Spleen (tissue), 11 donors: ENCODE data around the gene GPR183. TPM values are rescaled to one million over a fixed set of nuclear protein-coding genes. Genes with fewer than 3 reads are reported as not detected.

Source experiments
- DNase-seq: peaks from one replicate; pipeline ENCODE4 v3.0.0-alpha.2; 2020
- H3K27ac ChIP-seq, 8 donors: fragments of 200-600 bp; sonication (generic) in 7 of 8; 1 replicate in 4 of 8; 2 replicates in 4 of 8; pipeline versions ENCODE4 v1.5.0 to v1.8.0; 2016 to 2021; ENCODE audit warnings: inconsistent platforms in 4 of 8, mild to moderate bottlenecking in 4 of 8, moderate library complexity in 1 of 8
- H3K27me3 ChIP-seq, 7 donors: fragments of 200-600 bp; sonication (generic) in 6 of 7; replicated peaks in 1 of 7; 1 replicate in 4 of 7; 2 replicates in 3 of 7; pipeline versions ENCODE4 v1.5.0 to v1.8.0; 2016 to 2021; ENCODE audit warnings: inconsistent platforms in 3 of 7, mild to moderate bottlenecking in 1 of 7
- H3K36me3 ChIP-seq, 6 donors: fragments of 200-600 bp; sonication (generic) in 5 of 6; 1 replicate in 4 of 6; 2 replicates in 2 of 6; pipeline versions ENCODE4 v1.5.0 to v1.8.0; 2016 to 2021; ENCODE audit warnings: inconsistent platforms in 2 of 6
- H3K4me1 ChIP-seq, 6 donors: fragments of 200-600 bp; sonication (generic) in 5 of 6; 1 replicate in 3 of 6; 2 replicates in 3 of 6; pipeline versions ENCODE4 v1.5.0 to v1.8.0; 2016 to 2021; ENCODE audit warnings: inconsistent platforms in 3 of 6
- H3K4me3 ChIP-seq, 8 donors: fragments of 200-600 bp; sonication (generic) in 7 of 8; 1 replicate in 4 of 8; 2 replicates in 4 of 8; pipeline versions ENCODE4 v1.5.0 to v1.8.0; 2016 to 2021; ENCODE audit warnings: inconsistent platforms in 4 of 8, mild to moderate bottlenecking in 4 of 8, moderate library complexity in 2 of 8
- H3K9me3 ChIP-seq, 8 donors: fragments of 200-600 bp; sonication (generic) in 7 of 8; 1 replicate in 4 of 8; 2 replicates in 4 of 8; pipeline versions ENCODE4 v1.5.0 to v1.8.0; 2016 to 2021; ENCODE audit warnings: inconsistent platforms in 4 of 8
- POLR2A ChIP-seq, 3 donors: fragments of 450-650 bp; IDR thresholded peaks; one replicate each; pipeline ENCODE4 v1.5.1; 2017; ENCODE audit warnings: antibody characterized with exemption in 3 of 3, mild to moderate bottlenecking in 1 of 3
- POLR2AphosphoS5 ChIP-seq, 3 donors: sonication (generic); formaldehyde crosslinking; IDR thresholded peaks; one replicate each; pipeline ENCODE4 v1.5.1; 2017; ENCODE audit warnings: antibody characterized with exemption in 3 of 3
- WGBS, 5 donors: extraction: QIAGEN DNeasy Blood & Tissue Kit in 3 of 5; methylation state at CpG; one replicate each; pipeline versions ENCODE4 v1.1.5 to v1.1.7; 2013 to 2018; 5-methylcytosine and 5-hydroxymethylcytosine counted together
- intact Hi-C: fragments of 100-400 bp; cut with DNase I; formaldehyde crosslinking; loops from one replicate; pipeline ENCODE4 v1.15.0; 2023; ENCODE audit warnings: low total_unique reads
- polyA plus RNA-seq, 3 donors: library from polyadenylated mRNA; stranded (reverse); fragments of 200-250 nt; gene quantifications; one replicate each; pipeline ENCODE4 v1.2.1, GENCODE V29; 2013
- total RNA-seq, 7 donors: library from RNA; depleted of rRNA in 3 of 7; stranded (reverse); fragments of >200 nt in 3 of 7; fragmentation: NEBNext Ultra II Directional in 4 of 7; extraction: Animal tissue kit (Norgen Biotek cat#: 25700) in 4 of 7; gene quantifications; one replicate each; pipeline versions ENCODE4 v1.1.0 to v1.2.1, GENCODE V29; 2016 to 2021
- TF ChIP-seq, protein P1 (sequence below), 11 experiments: fragments of 200-600 bp in 7 of 11; fragments of 450-650 bp in 4 of 11; sonication (generic) in 4 of 11; IDR thresholded peaks in 8 of 11; conservative IDR thresholded peaks in 3 of 11; 1 replicate in 7 of 11; 2 replicates in 4 of 11; pipeline versions ENCODE4 v1.4.0 to v1.8.0; 2016 to 2021; ENCODE audit warnings: antibody characterized with exemption in 11 of 11, inconsistent platforms in 4 of 11, mild to moderate bottlenecking in 1 of 11
- donor health status: healthy with polysubstance abuse.
- donor health status: DM: no; HTN: no; CAD: no; lungs with moderate emphysema.
- donor health status: DM: no; HTN: no; CAD: no.
- donor health status: Bipolar disorder and iron deficiency.
- donor health status: healthy.
- donor health status: DM: no; HTN: no; CAD: no.
- donor health status: DM: yes; HTN: yes; CAD: no.

The GPR183 gene
- total and polyA plus RNA-seq, 10 donors = 29.1 to 83.6 (median 56.6) TPM

DNA sequence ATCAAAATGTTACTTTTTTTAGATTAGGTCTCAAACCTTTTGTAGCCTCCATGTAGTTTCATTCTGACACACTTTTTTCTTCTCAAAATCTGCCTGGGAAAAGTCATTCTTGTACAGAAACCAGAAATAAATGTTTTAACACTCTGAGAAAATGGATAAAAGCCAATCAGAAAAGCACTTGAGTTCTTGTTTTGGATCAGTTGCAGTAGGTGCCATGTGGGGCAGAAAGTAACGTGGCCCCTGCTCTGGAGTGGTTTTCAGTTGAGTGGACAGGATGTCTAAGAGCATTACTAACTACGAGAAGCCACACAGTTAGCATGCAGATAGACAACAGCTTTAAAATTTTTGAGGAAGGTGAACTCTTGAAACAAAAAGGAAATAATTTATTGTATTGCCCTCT, 19.1 kb downstream of the GPR183 start:
- DNase-seq = no peak
- TF ChIP-seq POLR2AphosphoS5 (IDR thresholded peaks at IDR 0.05) (no peak), POLR2A (IDR thresholded peaks at IDR 0.05) (no peak)
- TF ChIP-seq, protein P1, sequence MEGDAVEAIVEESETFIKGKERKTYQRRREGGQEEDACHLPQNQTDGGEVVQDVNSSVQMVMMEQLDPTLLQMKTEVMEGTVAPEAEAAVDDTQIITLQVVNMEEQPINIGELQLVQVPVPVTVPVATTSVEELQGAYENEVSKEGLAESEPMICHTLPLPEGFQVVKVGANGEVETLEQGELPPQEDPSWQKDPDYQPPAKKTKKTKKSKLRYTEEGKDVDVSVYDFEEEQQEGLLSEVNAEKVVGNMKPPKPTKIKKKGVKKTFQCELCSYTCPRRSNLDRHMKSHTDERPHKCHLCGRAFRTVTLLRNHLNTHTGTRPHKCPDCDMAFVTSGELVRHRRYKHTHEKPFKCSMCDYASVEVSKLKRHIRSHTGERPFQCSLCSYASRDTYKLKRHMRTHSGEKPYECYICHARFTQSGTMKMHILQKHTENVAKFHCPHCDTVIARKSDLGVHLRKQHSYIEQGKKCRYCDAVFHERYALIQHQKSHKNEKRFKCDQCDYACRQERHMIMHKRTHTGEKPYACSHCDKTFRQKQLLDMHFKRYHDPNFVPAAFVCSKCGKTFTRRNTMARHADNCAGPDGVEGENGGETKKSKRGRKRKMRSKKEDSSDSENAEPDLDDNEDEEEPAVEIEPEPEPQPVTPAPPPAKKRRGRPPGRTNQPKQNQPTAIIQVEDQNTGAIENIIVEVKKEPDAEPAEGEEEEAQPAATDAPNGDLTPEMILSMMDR (IDR thresholded peaks at IDR 0.05 in 8 of 11, conservative IDR thresholded peaks at IDR 0.05 in 3 of 11) = no peak
- Histone ChIP-seq H3K36me3 (peaks cover 0 to 11% (median 0%) of the 10 kb centered on the region in 6 donors), H3K4me3 (no peak overlapping the region), H3K27ac (peak overlapping the region in 6 of 8 donors; percentile 48 to 67 (median 56)), H3K9me3 (no peaks in the 10 kb centered on the region), H3K27me3 (no peaks in the 10 kb centered on the region), H3K4me1 (peaks cover 14 to 97% (median 78%) of the 10 kb centered on the region in 6 donors)
- WGBS, 5 donors = 10 to 23% (median 13%) methylated on average over 2 of the region's 2 CpGs
- intact Hi-C loops = no loop called here

DNA sequence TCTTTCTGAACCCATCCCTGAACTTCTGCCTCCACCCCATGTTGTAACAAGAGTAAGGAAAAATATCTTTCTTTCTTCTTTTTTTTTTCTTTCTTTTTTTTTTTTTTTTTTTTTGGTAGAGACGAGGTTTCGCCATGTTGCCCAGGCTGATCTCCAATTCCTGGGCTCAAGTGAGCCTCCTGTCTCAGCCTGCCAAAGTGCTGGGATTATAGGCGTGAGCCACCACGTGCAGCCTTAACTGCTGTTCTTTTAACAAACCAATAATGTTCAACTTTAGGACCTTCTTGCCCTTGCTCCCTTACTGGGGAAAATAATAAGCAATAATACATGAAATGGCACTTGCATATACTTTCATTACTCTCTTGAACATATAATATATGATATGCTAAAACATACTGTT, 19.6 kb downstream of the GPR183 start:
- H3K4me3 ChIP-seq = no peak overlapping the region
- H3K27me3 ChIP-seq = no peaks in the 10 kb centered on the region
- H3K27ac ChIP-seq = peak overlapping the region in 5 of 8 donors; percentile 48 to 67 (median 56)
- no peaks in the 10 kb centered on the region for H3K9me3 ChIP-seq
- TF ChIP-seq POLR2A (IDR thresholded peaks at IDR 0.05) = no peak
- TF ChIP-seq, protein P1 (IDR thresholded peaks at IDR 0.05 in 8 of 11, conservative IDR thresholded peaks at IDR 0.05 in 3 of 11) = no peak
- peaks cover 18 to 97% (median 80%) of the 10 kb centered on the region in 6 donors for H3K4me1 ChIP-seq
- DNase-seq = no peak
- WGBS, 5 donors = 61 to 90% (median 77%) methylated on average over 4 of the region's 4 CpGs
- intact Hi-C loops = no loop called here
- H3K36me3 ChIP-seq = peaks cover 0 to 6% (median 0%) of the 10 kb centered on the region in 6 donors

DNA sequence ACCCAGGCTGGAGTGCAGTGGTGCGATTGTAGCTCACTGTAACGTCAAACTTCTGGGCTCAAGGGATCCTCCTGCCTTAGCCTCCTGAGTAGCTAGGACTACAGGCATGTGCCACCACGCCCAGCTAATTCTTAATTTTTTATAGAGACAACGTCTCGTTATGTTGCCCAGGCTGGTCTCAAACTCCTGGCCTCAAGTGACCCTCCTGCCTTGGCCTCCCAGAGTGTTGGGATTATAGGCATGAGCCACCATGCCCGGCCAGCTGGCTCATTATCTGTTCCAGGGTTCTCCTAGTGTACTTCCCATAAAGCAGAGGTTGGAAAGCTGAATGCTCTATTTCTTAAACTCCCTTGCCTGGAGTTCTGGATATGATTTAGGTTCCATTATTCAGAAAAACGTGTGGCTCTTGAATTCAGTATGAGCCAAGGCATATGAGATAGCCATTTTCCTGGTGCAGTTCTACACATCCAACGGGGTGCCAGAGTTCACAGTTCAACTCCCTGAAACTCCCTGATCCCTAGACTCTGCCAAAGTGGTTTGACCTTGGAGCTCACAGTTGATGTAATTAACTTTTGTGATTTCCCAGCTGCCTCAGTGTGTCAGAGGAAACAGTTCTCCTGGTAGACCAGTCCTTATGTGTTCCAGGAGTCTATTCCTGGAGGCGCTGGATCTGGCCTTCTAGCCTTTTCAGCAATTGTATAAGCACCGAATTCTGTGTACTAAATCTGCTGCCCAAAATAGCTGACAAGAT, 21.6 kb downstream of the GPR183 start:
- Histone ChIP-seq H3K27ac (peak overlapping the region in 6 of 8 donors; percentile 43 to 92 (median 52)), H3K27me3 (no peaks in the 10 kb centered on the region), H3K4me3 (no peak overlapping the region), H3K4me1 (peaks cover 32 to 100% (median 96%) of the 10 kb centered on the region in 6 donors), H3K9me3 (no peaks in the 10 kb centered on the region), H3K36me3 (peaks cover 0 to 6% (median 0%) of the 10 kb centered on the region in 6 donors)
- no peak for DNase-seq
- TF ChIP-seq POLR2AphosphoS5 (IDR thresholded peaks at IDR 0.05) (peak in 1 of 3 donors; percentile 58), POLR2A (IDR thresholded peaks at IDR 0.05) (no peak)
- intact Hi-C loops = no loop called here
- WGBS, 5 donors = 75 to 87% (median 79%) methylated on average over 10 of the region's 10 CpGs

DNA sequence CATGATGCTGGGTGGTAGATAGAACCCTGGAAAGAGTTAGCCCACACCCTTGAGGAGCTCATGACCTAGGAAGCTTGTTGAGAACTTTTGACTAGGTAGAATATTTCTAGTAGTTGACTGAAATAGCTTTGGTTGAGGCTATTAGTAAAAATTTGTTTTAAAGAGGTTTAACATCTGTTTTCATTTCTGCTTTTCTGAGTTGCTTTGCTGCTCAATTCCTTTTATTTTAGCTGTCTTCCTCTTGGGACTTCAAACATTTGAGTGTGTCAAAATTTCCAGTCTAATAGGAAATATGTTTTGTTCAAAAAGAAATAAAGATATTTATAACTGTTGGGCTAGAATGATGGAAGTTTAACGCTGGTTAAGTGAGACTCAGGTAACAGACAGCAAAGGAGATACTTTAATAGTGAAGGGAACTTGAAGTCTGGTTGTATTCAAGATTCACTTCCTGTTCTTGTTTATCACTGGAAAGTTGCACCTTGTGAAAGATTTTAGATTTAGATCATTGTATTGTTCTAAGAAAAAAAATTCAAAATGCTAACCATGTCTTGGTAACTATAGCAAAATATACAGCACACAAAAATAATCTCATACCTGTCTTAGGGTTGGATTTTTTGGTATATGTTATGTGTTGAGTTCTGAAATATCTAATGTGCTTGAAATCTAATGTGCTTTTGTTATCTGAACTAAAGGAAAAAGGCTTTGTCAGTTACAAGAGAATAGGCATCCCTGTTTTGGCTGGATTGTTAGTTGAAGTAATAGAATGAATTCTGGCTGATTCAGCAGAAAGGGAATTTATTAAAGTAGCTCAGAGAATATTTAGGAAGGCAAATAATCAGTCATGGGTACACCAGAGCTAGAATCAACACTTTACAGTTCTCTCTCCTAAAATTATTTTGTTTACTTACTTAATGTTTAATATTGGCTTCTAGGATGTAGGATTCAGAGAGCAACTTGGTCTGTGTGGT, 24.7 kb downstream of the GPR183 start:
- WGBS, 5 donors = 30 to 41% (median 31%) methylated on average over 1 of the region's 1 CpG
- no peak for DNase-seq
- Histone ChIP-seq H3K4me3 (peak overlapping the region in 1 of 8 donors; percentile 52), H3K4me1 (peaks cover 29 to 100% (median 98%) of the 10 kb centered on the region in 6 donors), H3K9me3 (no peaks in the 10 kb centered on the region), H3K36me3 (peaks cover 0 to 20% (median 0%) of the 10 kb centered on the region in 6 donors), H3K27ac (peak overlapping the region; percentile 67 to 92 (median 88)), H3K27me3 (no peaks in the 10 kb centered on the region)
- TF ChIP-seq POLR2AphosphoS5 (IDR thresholded peaks at IDR 0.05) = no peak
- TF ChIP-seq POLR2A (IDR thresholded peaks at IDR 0.05) = no peak
- TF ChIP-seq, protein P1 (IDR thresholded peaks at IDR 0.05 in 8 of 11, conservative IDR thresholded peaks at IDR 0.05 in 3 of 11) = no peak
- intact Hi-C loops = no loop called here
